Activated CD4-positive, alpha-beta T cell treated with anti-CD3 and anti-CD28 coated beads, Interleukin-2, amount 50 U/mL, for 1 hour (primary cell): ENCODE results near the gene ARL16.

Experiments used
- DNase-seq: peaks from one replicate; pipeline ENCODE4 v3.0.0-alpha.2; 2020

ARL16 gene

GRCh38 chr17:81641825-81642489, 41.6 kb downstream of the ARL16 start:
- no peak for DNase-seq

- DNase-seq, result no peak
These were observed 43.6 kb downstream of the ARL16 start for GRCh38 chr17:81640011-81640410.

- no peak for DNase-seq
These were observed 44.9 kb downstream of the ARL16 start for GRCh38 chr17:81638683-81639082.

- peak; percentile 79 for DNase-seq
These were observed 46.9 kb downstream of the ARL16 start, which contains the start of the genes NPLOC4 and TSPAN10 for GRCh38 chr17:81636505-81637288. TSS of gene NPLOC4 (minus strand) at chr17:81637112. CDS start at chr17:81636930, 182 bp downstream. TSS of gene TSPAN10 (plus strand) at chr17:81637196. CDS start at chr17:81642413, 5,217 bp downstream.

- DNase-seq, result no peak
These were observed 47.6 kb downstream of the ARL16 start for GRCh38 chr17:81635973-81636504.

- no peak for DNase-seq
These were observed 48.2 kb downstream of the ARL16 start for GRCh38 chr17:81635431-81635830.

GRCh38 chr17:81631482-81631881, 52.1 kb downstream of the ARL16 start:
- DNase-seq, result no peak
